Measurements from ENCODE around the gene CFD.
"Not testable (repeated sequence)": the region's sequence is repeated elsewhere in the genome, so short reads cannot be mapped to it uniquely, and the experiment has no call there.

CFD gene

GRCh38 chr19:872266-872951 is 12.9 kb downstream of the CFD start:
- DNase-seq, result peak; percentile 65

- DNase-seq, result peak; percentile 53
These were observed 13.6 kb downstream of the CFD start for GRCh38 chr19:873084-873483.

GRCh38 chr19:873561-874041 is 14.1 kb downstream of the CFD start:
- no peak for DNase-seq

GRCh38 chr19:875265-875879 is 15.9 kb downstream of the CFD start:
- no peak for DNase-seq

- DNase-seq, result no peak
These were observed 16.6 kb downstream of the CFD start for GRCh38 chr19:876089-876488.

- no peak for DNase-seq
These were observed 17.4 kb downstream of the CFD start for GRCh38 chr19:876780-877314.

- not testable (repeated sequence) for DNase-seq
These were observed 18.7 kb downstream of the CFD start for GRCh38 chr19:877992-878660.

- not testable (repeated sequence) for DNase-seq
These were observed 19.5 kb downstream of the CFD start for GRCh38 chr19:878751-879561.

GRCh38 chr19:879711-880438 is 20.4 kb downstream of the CFD start:
- DNase-seq, result no peak

GRCh38 chr19:881385-882071 is 22.1 kb downstream of the CFD start:
- no peak for DNase-seq

- no peak for DNase-seq
These were observed 23.5 kb downstream of the CFD start for GRCh38 chr19:882871-883497.

GRCh38 chr19:883661-884211 is 24.3 kb downstream of the CFD start:
- DNase-seq, result no peak

- DNase-seq, result no peak
These were observed 25.2 kb downstream of the CFD start for GRCh38 chr19:884420-885211.

- no peak for DNase-seq
These were observed 26.2 kb downstream of the CFD start for GRCh38 chr19:885536-886224.

- DNase-seq, result no peak
These were observed 27.6 kb downstream of the CFD start for GRCh38 chr19:887072-887471.

GRCh38 chr19:887599-887998 is 28.1 kb downstream of the CFD start:
- DNase-seq, result no peak

GRCh38 chr19:888581-889385 is 29.3 kb downstream of the CFD start:
- no peak for DNase-seq

- DNase-seq, result no peak
These were observed 30.3 kb downstream of the CFD start for GRCh38 chr19:889662-890295.
